Stimulated activated effector memory CD8-positive, alpha-beta T cell treated with anti-CD3 and anti-CD28 coated beads, Interleukin-12 subunit alpha, Interleukin-12 subunit beta, amount 100 ng/mL, for 72 hours (primary cell): ENCODE data around the gene RFX3.

Experiments
- ATAC-seq: fragments of 150-1000 bp; cut with Tn5 transposase; 2 replicates; pipeline ENCODE4 v1.10.0; 2021
- DNase-seq, 2 donors: peaks; one replicate each; pipeline ENCODE4 v3.0.0; 2021 to 2022; ENCODE audit warnings: low spot score in 2 of 2
- H3K27ac Mint-ChIP-seq: one replicate; pipeline ENCODE4 v1.8.0; 2022; ENCODE audit warnings: mild to moderate bottlenecking, mixed read lengths
- H3K36me3 Mint-ChIP-seq: one replicate; pipeline ENCODE4 v1.8.0; 2022; ENCODE audit warnings: mild to moderate bottlenecking, mixed read lengths
- H3K4me1 Mint-ChIP-seq: one replicate; pipeline ENCODE4 v1.8.0; 2022; ENCODE audit warnings: mixed read lengths
- H3K4me3 Mint-ChIP-seq: one replicate; pipeline ENCODE4 v1.8.0; 2022; ENCODE audit warnings: mild to moderate bottlenecking, mixed read lengths
- H3K9me3 Mint-ChIP-seq: one replicate; pipeline ENCODE4 v1.8.0; 2022; ENCODE audit warnings: mixed read lengths

Gene RFX3

GRCh38 chr9:3525836-3526164, at the start of gene RFX3:
Gene RFX3, minus strand, starts transcription at chr9:3526001. Its CDS starts 130,413 bp downstream, at chr9:3395588.
- Mint-ChIP-seq H3K36me3 (peaks cover 55% of the 10 kb centered on the region), H3K9me3 (no peaks in the 10 kb centered on the region), H3K27ac (peak within 1 kb of the TSS; percentile 100), H3K4me3 (peak within 1 kb of the TSS; percentile 94), H3K4me1 (peaks cover 44% of the 10 kb centered on the region)
- ATAC-seq (peak; percentile 78), DNase-seq (peak in 1 of 2 donors; percentile 74)

DNA sequence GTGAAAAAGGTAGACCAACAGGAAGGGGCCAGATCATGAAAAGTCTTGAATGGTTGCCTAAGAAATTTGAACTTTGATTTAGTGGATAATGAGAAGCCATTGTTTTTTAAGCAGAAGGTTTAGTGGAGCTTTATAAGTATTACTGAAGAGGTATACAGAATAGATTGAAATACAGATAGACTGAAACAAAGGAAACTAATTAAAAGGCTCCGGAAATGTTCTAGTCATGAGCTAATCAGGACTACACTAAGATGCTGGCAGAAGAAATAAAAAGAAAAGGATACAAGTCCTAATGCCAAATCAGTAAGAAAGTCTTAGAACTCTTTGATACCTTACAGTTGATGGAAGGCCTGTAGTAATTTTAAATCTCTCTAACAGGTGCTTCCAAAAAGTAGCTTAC, 45.7 kb upstream of the RFX3 start:
- DNase-seq (no peak), ATAC-seq (no peak)
- no peak overlapping the region for H3K27ac Mint-ChIP-seq
- H3K4me1 Mint-ChIP-seq: no peaks in the 10 kb centered on the region
- H3K4me3 Mint-ChIP-seq: no peak overlapping the region
- H3K9me3 Mint-ChIP-seq: no peaks in the 10 kb centered on the region
- no peaks in the 10 kb centered on the region for H3K36me3 Mint-ChIP-seq

- DNase-seq (no peak), ATAC-seq (no peak)
- Mint-ChIP-seq H3K27ac (no peak overlapping the region), H3K4me1 (no peaks in the 10 kb centered on the region), H3K36me3 (no peaks in the 10 kb centered on the region), H3K4me3 (no peak overlapping the region), H3K9me3 (no peaks in the 10 kb centered on the region)
Measured at GRCh38 chr9:3569529-3569928, 43.7 kb upstream of the RFX3 start.

- no peak for ATAC-seq
Measured at GRCh38 chr9:3567988-3568387, 42.2 kb upstream of the RFX3 start.

DNA sequence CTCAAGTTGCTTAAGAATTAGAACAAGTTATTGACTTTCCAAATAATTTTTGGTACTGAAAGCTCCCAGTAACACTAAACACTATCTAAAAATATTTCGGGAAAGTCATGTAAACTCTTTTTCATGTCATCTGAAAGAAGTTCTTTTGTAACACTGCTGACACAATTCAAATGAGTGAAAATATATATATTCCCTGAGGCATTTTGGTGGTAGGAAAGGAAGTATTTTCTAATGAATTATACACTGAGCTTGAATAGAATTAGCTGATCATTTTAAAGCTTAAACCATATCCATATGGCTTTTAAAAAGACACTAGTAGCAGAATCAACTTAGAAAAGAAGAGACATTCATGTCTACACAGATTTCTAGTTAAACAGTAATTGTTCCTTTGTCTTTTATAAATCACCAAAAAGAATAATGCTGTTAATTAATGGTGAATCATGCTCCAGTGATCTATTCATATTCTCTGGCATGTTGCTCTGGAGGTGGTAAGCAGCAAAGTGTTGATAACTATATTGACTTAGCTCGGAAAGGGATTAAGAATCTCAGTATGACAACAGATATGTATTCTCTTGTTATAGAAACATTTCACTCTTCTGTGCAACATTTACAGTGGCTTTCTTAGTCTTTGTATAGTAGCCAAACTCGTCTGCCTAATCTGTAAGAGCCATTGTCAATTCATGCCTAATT, 27.4 kb upstream of the RFX3 start:
- DNase-seq (no peak), ATAC-seq (no peak)
- no peak overlapping the region for H3K4me3 Mint-ChIP-seq
- H3K4me1 Mint-ChIP-seq: no peaks in the 10 kb centered on the region
- H3K27ac Mint-ChIP-seq: no peak overlapping the region
- H3K36me3 Mint-ChIP-seq: peaks cover 14% of the 10 kb centered on the region
- H3K9me3 Mint-ChIP-seq: no peaks in the 10 kb centered on the region

More at GRCh38 chr9:3567988-3568387, 42.2 kb upstream of the RFX3 start:
- Mint-ChIP-seq H3K27ac (no peak overlapping the region), H3K36me3 (no peaks in the 10 kb centered on the region), H3K4me3 (no peak overlapping the region), H3K4me1 (no peaks in the 10 kb centered on the region), H3K9me3 (no peaks in the 10 kb centered on the region)
- no peak for DNase-seq

GRCh38 chr9:3549225-3549624, 23.4 kb upstream of the RFX3 start:
- DNase-seq (no peak), ATAC-seq (no peak)
- H3K36me3 Mint-ChIP-seq: peaks cover 4% of the 10 kb centered on the region
- no peak overlapping the region for H3K4me3 Mint-ChIP-seq
- no peak overlapping the region for H3K27ac Mint-ChIP-seq
- no peaks in the 10 kb centered on the region for H3K9me3 Mint-ChIP-seq
- no peaks in the 10 kb centered on the region for H3K4me1 Mint-ChIP-seq

DNA sequence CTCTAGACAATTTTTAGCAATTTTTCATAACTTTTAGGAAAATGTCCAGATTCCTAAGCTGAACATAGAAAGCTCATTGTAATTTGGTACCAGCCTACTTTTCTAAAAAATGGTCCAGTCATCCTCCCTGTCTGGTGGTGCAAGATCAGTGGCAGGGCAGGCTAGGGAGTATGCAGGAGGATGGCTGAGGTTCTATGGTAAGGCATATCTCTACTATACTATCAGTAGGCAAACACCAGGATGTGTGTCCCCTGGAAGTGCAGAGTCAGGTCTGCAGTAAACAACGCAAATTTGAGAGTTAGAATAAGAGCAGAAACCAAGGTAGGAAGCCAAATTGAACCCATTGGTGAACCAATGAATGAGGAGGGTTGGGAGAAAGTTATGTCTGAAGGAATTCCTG, 22.8 kb upstream of the RFX3 start:
- DNase-seq: no peak
- H3K27ac Mint-ChIP-seq: no peak overlapping the region
- H3K36me3 Mint-ChIP-seq: peaks cover 4% of the 10 kb centered on the region
- H3K4me3 Mint-ChIP-seq: no peak overlapping the region
- no peaks in the 10 kb centered on the region for H3K4me1 Mint-ChIP-seq
- no peak for ATAC-seq
- no peaks in the 10 kb centered on the region for H3K9me3 Mint-ChIP-seq

DNA sequence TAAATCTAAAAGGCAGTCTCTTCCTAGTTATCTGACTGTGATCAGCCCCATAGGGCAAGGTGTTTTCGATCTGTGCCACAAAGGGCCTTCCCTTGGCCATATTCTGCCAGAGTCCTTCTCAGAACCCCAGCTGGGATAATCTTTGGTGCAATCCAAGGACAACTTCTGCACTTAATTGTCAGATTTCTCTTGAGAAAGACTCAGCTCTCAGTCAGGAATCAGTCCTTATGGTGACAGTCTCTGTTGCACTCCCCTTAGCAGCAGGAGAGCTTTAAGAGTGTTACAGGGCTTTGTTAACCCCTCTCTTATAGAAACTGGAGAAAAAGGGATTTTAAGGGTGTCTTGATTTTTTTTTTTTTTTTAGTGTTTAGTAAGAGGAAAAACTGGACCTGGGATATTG, 15.4 kb upstream of the RFX3 start:
- DNase-seq (no peak), ATAC-seq (no peak)
- H3K27ac Mint-ChIP-seq: no peak overlapping the region
- H3K36me3 Mint-ChIP-seq: no peaks in the 10 kb centered on the region
- H3K9me3 Mint-ChIP-seq: no peaks in the 10 kb centered on the region
- no peak overlapping the region for H3K4me3 Mint-ChIP-seq
- H3K4me1 Mint-ChIP-seq: peaks cover 9% of the 10 kb centered on the region

- peak overlapping the region; percentile 30 for H3K27ac Mint-ChIP-seq
Measured at GRCh38 chr9:3534614-3535404, 9.0 kb upstream of the RFX3 start.

GRCh38 chr9:3532158-3532557, 6.4 kb upstream of the RFX3 start:
- Mint-ChIP-seq H3K36me3 (peaks cover 16% of the 10 kb centered on the region), H3K27ac (no peak overlapping the region), H3K4me1 (peaks cover 38% of the 10 kb centered on the region), H3K9me3 (no peaks in the 10 kb centered on the region), H3K4me3 (no peak overlapping the region)
- no peak for DNase-seq
- no peak for ATAC-seq

More at GRCh38 chr9:3534614-3535404, 9.0 kb upstream of the RFX3 start:
- peak; percentile 55 for ATAC-seq
- no peak for DNase-seq
- Mint-ChIP-seq H3K36me3 (no peaks in the 10 kb centered on the region), H3K9me3 (no peaks in the 10 kb centered on the region), H3K4me3 (no peak overlapping the region), H3K4me1 (peaks cover 21% of the 10 kb centered on the region)

DNA sequence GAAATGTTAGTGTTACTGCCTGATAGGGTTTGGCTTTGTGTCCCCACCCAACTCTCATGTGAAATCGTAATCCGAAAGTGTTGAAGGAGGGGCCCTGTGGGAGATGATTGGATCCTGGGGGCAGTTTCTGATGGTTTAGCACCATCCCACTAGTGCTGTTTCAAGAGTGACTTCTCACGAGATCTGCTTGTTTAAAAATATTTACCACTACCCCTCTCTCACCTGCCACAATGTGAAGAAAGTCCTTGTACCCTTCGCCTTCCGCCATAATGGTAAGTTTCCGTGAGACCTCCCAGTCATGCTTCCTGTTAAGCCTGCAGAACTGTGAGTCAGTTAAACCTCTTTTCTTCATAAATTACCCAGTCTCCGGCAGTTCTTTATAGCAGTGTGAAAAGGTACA, 2.6 kb upstream of the RFX3 start:
- Mint-ChIP-seq H3K9me3 (no peaks in the 10 kb centered on the region), H3K4me3 (peak overlapping the region; percentile 94), H3K27ac (peak overlapping the region; percentile 100), H3K4me1 (peaks cover 33% of the 10 kb centered on the region), H3K36me3 (peaks cover 49% of the 10 kb centered on the region)
- DNase-seq (peak; percentile 40 to 85), ATAC-seq (peak; percentile 45)

DNA sequence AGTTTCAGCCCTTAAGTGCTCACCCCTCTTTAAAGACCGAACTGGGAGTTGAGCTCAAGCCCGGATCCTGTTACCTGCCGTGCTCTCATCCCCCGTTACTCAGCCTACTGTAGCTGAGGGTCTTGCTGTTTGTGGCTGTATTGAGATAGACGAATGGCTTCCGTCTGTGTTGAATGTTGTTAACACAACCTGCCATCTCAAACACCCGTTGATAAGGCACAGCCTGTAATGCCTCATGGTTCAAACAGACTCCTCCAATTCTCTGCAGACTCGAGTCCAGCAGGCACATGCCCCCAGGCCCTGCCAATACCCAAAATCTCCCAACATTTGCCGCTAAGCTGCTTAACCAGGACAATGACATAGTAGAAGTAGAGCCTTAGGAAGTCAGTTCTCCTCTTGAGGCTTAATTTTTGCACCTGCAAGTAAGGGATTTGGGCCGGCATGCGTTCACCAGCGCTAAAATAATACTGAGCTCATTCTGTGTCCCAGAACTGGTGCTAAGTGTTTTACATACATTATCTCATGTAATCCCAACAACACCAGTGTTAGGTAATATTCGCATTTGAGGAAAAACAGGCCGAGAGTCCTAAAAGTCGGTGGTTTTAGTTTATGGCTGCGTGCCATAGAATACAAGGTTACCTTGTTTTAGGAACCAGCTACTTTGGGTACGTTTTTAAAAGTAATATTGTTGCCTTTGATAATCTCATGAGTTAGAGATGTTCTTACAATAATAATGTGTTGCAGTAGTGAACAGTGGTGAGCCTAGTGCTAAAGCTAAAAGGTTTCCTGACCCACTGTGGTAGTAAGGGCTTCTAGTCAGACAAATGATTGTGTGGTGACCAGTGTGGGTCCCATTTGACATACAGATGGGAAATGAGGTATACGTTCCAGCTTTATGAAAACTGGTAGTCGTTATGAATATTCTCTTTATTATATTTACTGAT, 1.5 kb upstream of the RFX3 start:
- ATAC-seq: no peak
- H3K27ac Mint-ChIP-seq: peak overlapping the region; percentile 100
- peaks cover 55% of the 10 kb centered on the region for H3K36me3 Mint-ChIP-seq
- peak in 1 of 2 donors; percentile 63 for DNase-seq
- H3K4me3 Mint-ChIP-seq: peak overlapping the region; percentile 94
- H3K9me3 Mint-ChIP-seq: no peaks in the 10 kb centered on the region
- H3K4me1 Mint-ChIP-seq: peaks cover 44% of the 10 kb centered on the region

- peak overlapping the region; percentile 100 for H3K27ac Mint-ChIP-seq
- DNase-seq (peak; percentile 79 to 95), ATAC-seq (peak; percentile 77)
- H3K36me3 Mint-ChIP-seq: peaks cover 55% of the 10 kb centered on the region
- H3K4me3 Mint-ChIP-seq: peak overlapping the region; percentile 94
- peaks cover 44% of the 10 kb centered on the region for H3K4me1 Mint-ChIP-seq
- no peaks in the 10 kb centered on the region for H3K9me3 Mint-ChIP-seq
Measured at GRCh38 chr9:3526165-3526996, 580 bp upstream of the RFX3 start.

- DNase-seq (peak in 1 of 2 donors; percentile 35), ATAC-seq (peak; percentile 0)
- Mint-ChIP-seq H3K27ac (peak overlapping the region; percentile 100), H3K4me3 (peak overlapping the region; percentile 94), H3K4me1 (peaks cover 44% of the 10 kb centered on the region), H3K36me3 (peaks cover 55% of the 10 kb centered on the region), H3K9me3 (no peaks in the 10 kb centered on the region)
Measured at GRCh38 chr9:3525096-3525835, 535 bp downstream of the RFX3 start.
